GM18951 (cell line): Measurements from ENCODE around the gene OBI1.

ENCODE experiments used
- POLR2A ChIP-seq: IDR thresholded peaks from 4 replicates; pipeline ENCODE4 v1.6.1; 2011; ENCODE audit warnings: mild to moderate bottlenecking; ENCODE audit not compliant: insufficient read length, insufficient read depth; ENCODE audit errors: extremely low read depth
- in situ Hi-C: fragments of 300-500 bp; cut with MboI; formaldehyde crosslinking; loops from one replicate; pipeline ENCODE4 v1.12.0; 2022; ENCODE audit warnings: low sequenced_read_pairs, mixed read lengths, inconsistent platforms; ENCODE audit not compliant: unreplicated experiment

The OBI1 gene

GRCh38 chr13:78604782-78605611 lies 54.0 kb downstream of the OBI1 start:
- in situ Hi-C loops, result no loop called here

GRCh38 chr13:78603240-78603957 lies 55.6 kb downstream of the OBI1 start, which contains the start of gene POU4F1:
TSS of gene POU4F1 (minus strand) at chr13:78603552. CDS start at chr13:78603326, 226 bp downstream.
- TF ChIP-seq POLR2A, result no peak
- in situ Hi-C loops, result no loop called here

More at GRCh38 chr13:78604782-78605611, 54.0 kb downstream of the OBI1 start:
- TF ChIP-seq POLR2A, result no peak

- in situ Hi-C loops, result no loop called here
- TF ChIP-seq POLR2A, result no peak
Observed at GRCh38 chr13:78602561-78603239, 56.3 kb downstream of the OBI1 start.

GRCh38 chr13:78601874-78602560 lies 56.9 kb downstream of the OBI1 start:
- in situ Hi-C loops, result no loop called here
- no peak for TF ChIP-seq POLR2A

- in situ Hi-C loops, result no loop called here
- TF ChIP-seq POLR2A, result no peak
Observed at GRCh38 chr13:78601124-78601873, 57.7 kb downstream of the OBI1 start.

GRCh38 chr13:78600280-78600883 lies 58.6 kb downstream of the OBI1 start:
- in situ Hi-C loops, result no loop called here
- no peak for TF ChIP-seq POLR2A

- no peak for TF ChIP-seq POLR2A
- in situ Hi-C loops, result no loop called here
Observed at GRCh38 chr13:78599645-78600279, 59.2 kb downstream of the OBI1 start.

- no peak for TF ChIP-seq POLR2A
- in situ Hi-C loops, result no loop called here
Observed at GRCh38 chr13:78598966-78599644, 59.9 kb downstream of the OBI1 start.

GRCh38 chr13:78598116-78598781 lies 60.7 kb downstream of the OBI1 start:
- in situ Hi-C loops, result no loop called here
- no peak for TF ChIP-seq POLR2A

- in situ Hi-C loops, result no loop called here
- no peak for TF ChIP-seq POLR2A
Observed at GRCh38 chr13:78597602-78597932, 61.4 kb downstream of the OBI1 start.
